GM23248 (cell line): ENCODE data around the gene GAS7. TPM values are rescaled to one million over a fixed set of nuclear protein-coding genes. Genes with fewer than 3 reads are reported as not detected.

Experiments used
- DNase-seq: peaks from one replicate; pipeline ENCODE4 v3.0.0-alpha.2; 2015
- H2AFZ ChIP-seq: fragments of 200-600 bp; sonication (generic); 2 replicates; pipeline ENCODE4 v1.6.1; 2016; ENCODE audit warnings: antibody characterized with exemption
- H3F3A ChIP-seq: fragments of 200-600 bp; sonication (generic); 2 replicates; pipeline ENCODE4 v1.6.1; 2016; ENCODE audit warnings: mild to moderate bottlenecking, antibody characterized with exemption, mixed run types; ENCODE audit not compliant: insufficient read depth
- H3K27ac ChIP-seq: fragments of 200-600 bp; sonication (generic); 2 replicates; pipeline ENCODE4 v1.5.1; 2016; ENCODE audit warnings: mild to moderate bottlenecking
- H3K27me3 ChIP-seq: fragments of 200-600 bp; sonication (generic); replicated peaks from 2 replicates; pipeline ENCODE4 v1.6.1; 2016; ENCODE audit warnings: mild to moderate bottlenecking; ENCODE audit not compliant: insufficient read depth
- H3K36me3 ChIP-seq: fragments of 200-600 bp; sonication (generic); 2 replicates; pipeline ENCODE4 v1.6.1; 2016; ENCODE audit warnings: low read depth, mild to moderate bottlenecking
- H3K4me1 ChIP-seq: fragments of 200-600 bp; sonication (generic); 2 replicates; pipeline ENCODE4 v1.6.1; 2016; ENCODE audit warnings: mild to moderate bottlenecking; ENCODE audit not compliant: insufficient read depth
- H3K4me2 ChIP-seq: fragments of 200-600 bp; sonication (generic); one replicate; pipeline ENCODE4 v1.6.1; 2016; ENCODE audit warnings: mild to moderate bottlenecking; ENCODE audit not compliant: unreplicated experiment
- H3K4me3 ChIP-seq: fragments of 200-600 bp; sonication (generic); 2 replicates; pipeline ENCODE4 v1.5.1; 2016; ENCODE audit warnings: mild to moderate bottlenecking
- H3K79me2 ChIP-seq: fragments of 200-600 bp; sonication (generic); 2 replicates; pipeline ENCODE4 v1.6.1; 2016; ENCODE audit warnings: mild to moderate bottlenecking; ENCODE audit not compliant: insufficient read depth
- H3K9ac ChIP-seq: fragments of 200-600 bp; sonication (generic); 2 replicates; pipeline ENCODE4 v1.6.1; 2016; ENCODE audit warnings: mild to moderate bottlenecking
- H3K9me2 ChIP-seq: fragments of 200-600 bp; sonication (generic); 2 replicates; pipeline ENCODE4 v1.6.1; 2016; ENCODE audit warnings: mixed run types, mild to moderate bottlenecking, moderate library complexity; ENCODE audit not compliant: insufficient read depth
- H3K9me3 ChIP-seq: fragments of 200-600 bp; sonication (generic); one replicate; pipeline ENCODE4 v1.6.1; 2017; ENCODE audit warnings: low read depth
- H4K20me1 ChIP-seq: fragments of 200-600 bp; sonication (generic); 2 replicates; pipeline ENCODE4 v1.6.0; 2016; ENCODE audit not compliant: insufficient read depth
- EZH2 ChIP-seq: fragments of 200-600 bp; sonication (generic); IDR thresholded peaks from 2 replicates; pipeline ENCODE4 v1.6.1; 2018; ENCODE audit warnings: antibody characterized with exemption, mild to moderate bottlenecking; ENCODE audit not compliant: insufficient read depth, poor library complexity, severe bottlenecking
- EZH2phosphoT487 ChIP-seq: fragments of 200-600 bp; sonication (generic); IDR thresholded peaks from 2 replicates; pipeline ENCODE4 v1.6.1; 2018; ENCODE audit warnings: antibody characterized with exemption, moderate library complexity, mild to moderate bottlenecking, low read depth; ENCODE audit not compliant: insufficient read depth
- WGBS, 2 experiments: methylation state at CpG; one replicate each; pipeline ENCODE4 v1.1.6; 2015 to 2017; ENCODE audit warnings: low lambda C conversion rate in 2 of 2, low coverage in 1 of 2; ENCODE audit errors: missing lambda C conversion rate in 2 of 2; 5-methylcytosine and 5-hydroxymethylcytosine counted together
- in situ Hi-C: fragments of 300-500 bp; cut with MboI; formaldehyde crosslinking; loops from 2 replicates; pipeline ENCODE4 v1.15.0; 2020
- polyA plus RNA-seq: library from polyadenylated mRNA; unstranded; fragments of >200 nt; fragmentation: Nextera tagmentation; extraction: Ambion mirVana; gene quantifications from 2 replicates; pipeline ENCODE4 v1.2.1, GENCODE V29; 2016
- total RNA-seq: library from RNA; depleted of rRNA; stranded (reverse); fragments of >200 nt; shearing (Covaris generic); gene quantifications from 2 replicates; pipeline ENCODE4 v1.2.3, GENCODE V29; 2014

Gene GAS7
- total and polyA plus RNA-seq, 2 experiments from 2014 or later, result 6.7 to 13.4 TPM

DNA sequence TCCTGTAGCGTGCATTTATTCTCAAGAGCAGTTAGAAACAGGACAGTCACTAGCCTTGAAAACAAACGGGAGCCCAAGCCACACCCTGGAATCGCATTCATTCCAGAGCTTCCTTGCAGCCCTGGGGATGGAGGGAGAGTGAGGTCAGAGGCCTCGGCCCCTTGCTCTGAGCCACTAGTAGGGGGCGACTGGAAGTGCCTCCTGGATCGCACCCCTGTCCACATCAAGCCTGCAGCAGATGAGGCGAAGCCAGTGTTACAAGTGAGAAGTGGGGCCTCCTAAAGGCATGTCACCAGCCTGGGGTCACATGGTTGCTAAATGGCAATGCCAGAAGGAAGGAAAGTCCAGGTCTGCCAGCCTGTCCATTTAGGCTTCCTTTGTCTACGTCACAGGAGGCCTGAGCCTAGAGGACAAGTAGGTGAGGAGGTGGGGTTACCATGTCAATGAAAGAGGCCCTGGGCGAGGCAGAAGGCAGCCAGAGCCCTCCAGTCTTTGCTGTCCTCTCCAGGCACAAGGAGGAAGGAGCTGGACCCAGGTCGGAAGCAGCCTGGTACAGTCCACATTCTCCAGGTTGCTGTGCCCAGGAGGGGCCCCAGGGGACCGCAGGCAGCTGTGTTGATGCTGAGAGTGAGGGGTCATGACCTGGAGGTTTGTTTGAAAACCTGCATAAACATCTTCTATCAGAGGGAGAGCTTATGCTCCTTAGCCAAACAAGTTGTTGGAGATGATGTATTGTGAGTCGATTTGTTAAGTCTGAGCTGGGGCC is 290.3 kb downstream of the GAS7 start:
- in situ Hi-C loops, result no loop called here
- Histone ChIP-seq H3K4me1 (no peaks in the 10 kb centered on the region), H3K36me3 (no peaks in the 10 kb centered on the region), H3K9me3 (no peaks in the 10 kb centered on the region), H3K27me3 (no peaks in the 10 kb centered on the region), H3F3A (no peaks in the 10 kb centered on the region), H3K9ac (no peak overlapping the region), H3K4me2 (no peak overlapping the region), H2AFZ (no peak overlapping the region), H3K9me2 (no peaks in the 10 kb centered on the region), H3K27ac (no peak overlapping the region), H4K20me1 (no peaks in the 10 kb centered on the region), H3K79me2 (no peaks in the 10 kb centered on the region), H3K4me3 (no peak overlapping the region)
- WGBS, 2 experiments, result 24 to 32% methylated on average over 12 of the region's 12 CpGs
- DNase-seq, result no peak
- TF ChIP-seq EZH2phosphoT487, result no peak
- TF ChIP-seq EZH2, result no peak

DNA sequence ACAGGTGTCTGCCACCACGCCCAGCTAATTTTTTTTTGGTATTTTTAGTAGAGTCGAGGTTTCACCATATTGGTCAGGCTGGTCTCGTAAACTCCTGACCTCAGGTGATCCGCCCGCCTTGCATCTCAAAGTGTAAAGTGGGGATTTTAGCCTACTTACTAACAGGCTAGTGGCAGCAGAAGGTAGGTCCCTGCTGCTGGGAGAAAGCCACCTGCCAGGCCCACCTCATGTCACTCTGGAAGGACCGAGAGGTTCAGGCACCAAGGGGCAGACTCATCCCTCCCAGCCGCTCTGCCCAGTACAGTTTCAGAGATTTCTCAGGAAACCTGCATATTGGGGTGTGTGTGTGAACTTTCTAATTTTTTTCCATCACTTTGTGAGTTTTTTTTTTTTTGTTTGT is 291.3 kb downstream of the GAS7 start:
- Histone ChIP-seq H2AFZ (no peak overlapping the region), H3K4me2 (no peak overlapping the region), H3F3A (no peaks in the 10 kb centered on the region), H3K4me1 (no peaks in the 10 kb centered on the region), H3K79me2 (no peaks in the 10 kb centered on the region), H3K9me2 (no peaks in the 10 kb centered on the region), H3K9ac (no peak overlapping the region), H4K20me1 (no peaks in the 10 kb centered on the region), H3K9me3 (no peaks in the 10 kb centered on the region), H3K4me3 (no peak overlapping the region), H3K36me3 (no peaks in the 10 kb centered on the region), H3K27ac (no peak overlapping the region), H3K27me3 (no peaks in the 10 kb centered on the region)
- in situ Hi-C loops, result no loop called here
- no peak for TF ChIP-seq EZH2phosphoT487
- TF ChIP-seq EZH2, result no peak
- no peak for DNase-seq
- WGBS, 2 experiments, result 81 to 83% methylated on average over 7 of the region's 7 CpGs

DNA sequence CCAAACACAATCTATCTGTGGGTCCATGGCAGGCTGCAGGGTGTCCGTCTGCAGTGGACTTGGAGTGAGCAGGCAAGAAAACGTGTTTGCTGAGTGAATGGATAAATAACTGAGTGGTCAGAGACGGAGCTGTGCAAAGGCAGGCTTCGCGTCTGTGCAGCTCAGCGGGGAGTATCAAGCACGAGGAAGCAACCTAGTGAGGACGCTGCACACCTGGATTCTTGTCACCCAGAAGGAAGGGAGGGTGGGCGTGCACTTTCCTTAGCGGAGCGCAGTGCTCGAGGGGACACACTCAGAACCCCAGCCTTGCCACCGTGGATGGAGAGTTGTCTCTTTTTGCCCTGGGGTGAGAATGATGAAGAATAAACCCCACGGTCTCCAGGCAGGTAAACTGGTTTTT is 291.8 kb downstream of the GAS7 start:
- H3K9me3 ChIP-seq, result no peaks in the 10 kb centered on the region
- H4K20me1 ChIP-seq, result no peaks in the 10 kb centered on the region
- no peaks in the 10 kb centered on the region for H3K79me2 ChIP-seq
- no peaks in the 10 kb centered on the region for H3F3A ChIP-seq
- no peak for TF ChIP-seq EZH2phosphoT487
- TF ChIP-seq EZH2, result no peak
- H3K4me3 ChIP-seq, result no peak overlapping the region
- H3K27me3 ChIP-seq, result no peaks in the 10 kb centered on the region
- 62 to 69% methylated on average over 14 of the region's 14 CpGs for WGBS, 2 experiments
- no peak overlapping the region for H3K9ac ChIP-seq
- no peaks in the 10 kb centered on the region for H3K36me3 ChIP-seq
- no peak overlapping the region for H2AFZ ChIP-seq
- H3K4me2 ChIP-seq, result no peak overlapping the region
- no peak for DNase-seq
- no peak overlapping the region for H3K27ac ChIP-seq
- H3K4me1 ChIP-seq, result no peaks in the 10 kb centered on the region
- in situ Hi-C loops, result no loop called here
- H3K9me2 ChIP-seq, result no peaks in the 10 kb centered on the region

DNA sequence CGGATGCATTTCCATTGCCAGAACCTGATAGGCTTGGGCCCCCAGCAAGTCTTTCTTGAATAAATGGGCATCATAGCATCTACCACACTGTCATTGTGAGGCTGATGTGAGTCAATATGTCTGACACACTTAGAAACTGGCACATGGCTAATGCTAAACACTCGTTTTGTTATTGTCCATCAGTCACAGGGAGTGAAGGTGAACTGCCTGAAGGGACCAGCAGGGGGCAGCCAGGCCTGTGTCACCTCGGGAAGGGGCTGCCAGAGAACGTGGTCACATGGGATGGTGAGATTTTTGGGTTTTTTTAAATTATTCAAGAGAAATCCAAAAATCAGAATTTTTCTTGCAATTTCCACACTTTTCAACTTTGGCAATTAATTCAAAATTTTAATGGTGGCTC is 292.5 kb downstream of the GAS7 start:
- peak; percentile 68 for DNase-seq
- in situ Hi-C loops, result no loop called here
- 31 to 35% methylated on average over 4 of the region's 4 CpGs for WGBS, 2 experiments

More for the DNA sequence above, 292.5 kb downstream of the GAS7 start:
- Histone ChIP-seq H3K27me3 (no peaks in the 10 kb centered on the region), H3K4me1 (peaks cover 6% of the 10 kb centered on the region), H3K4me2 (no peak overlapping the region), H3K36me3 (no peaks in the 10 kb centered on the region), H3K9me2 (no peaks in the 10 kb centered on the region), H3K27ac (no peak overlapping the region), H3K9me3 (no peaks in the 10 kb centered on the region), H4K20me1 (no peaks in the 10 kb centered on the region), H2AFZ (no peak overlapping the region), H3K9ac (no peak overlapping the region), H3K4me3 (no peak overlapping the region), H3K79me2 (no peaks in the 10 kb centered on the region), H3F3A (peaks cover 6% of the 10 kb centered on the region; the same call in 1 of the 2 replicates)
- no peak for TF ChIP-seq EZH2phosphoT487
- no peak for TF ChIP-seq EZH2
